Right renal cortex interstitium (tissue), 3 donors: ENCODE data around the gene ETDB. TPM values are rescaled to one million over a fixed set of nuclear protein-coding genes. Genes with fewer than 3 reads are reported as not detected.

Source experiments
- polyA plus RNA-seq, 3 donors: library from polyadenylated mRNA; unstranded; fragments of 120-200 nt; gene quantifications; one replicate each; pipeline ENCODE4 v1.2.1, GENCODE V29; 2013; ENCODE audit not compliant: insufficient read length in 3 of 3

The ETDB gene
- polyA plus RNA-seq, 3 donors = not detected

Other genes with a start within 250 kb of the ETDB start
- gene MOSPD1, start 205.3 kb downstream of the ETDB start, polyA plus RNA-seq = 10 to 100 TPM; 23.7 to 26.5 (median 24.5) TPM
- 10 to 100 TPM in 2 of 3 donors, 1 to 10 TPM in 1; 9.8 to 11.5 (median 11.3) TPM for gene SMIM10, start 129.5 kb downstream of the ETDB start, polyA plus RNA-seq
- gene RTL8B, start 98.0 kb downstream of the ETDB start, polyA plus RNA-seq = 10 to 100 TPM; 22.1 to 25.3 (median 23.7) TPM
- gene RTL8C, start 88.2 kb downstream of the ETDB start, polyA plus RNA-seq = 100 to 1,000 TPM; 153 to 169 (median 158) TPM
- 10 to 100 TPM; 83.5 to 98.8 (median 85.0) TPM for gene RTL8A, start 68.4 kb downstream of the ETDB start, polyA plus RNA-seq
- 1 to 10 TPM; 6.7 to 7.5 (median 6.9) TPM for gene SMIM10L2B, start 21.8 kb downstream of the ETDB start, polyA plus RNA-seq
- gene CT55, start 50.9 kb upstream of the ETDB start, polyA plus RNA-seq = under 1 TPM; 0.20 to 0.29 (median 0.29) TPM
- gene ETDA, start 131.5 kb upstream of the ETDB start, polyA plus RNA-seq = not detected
- gene ETDC, start 189.0 kb upstream of the ETDB start, polyA plus RNA-seq = not detected
- gene ZNF75D, start 223.6 kb upstream of the ETDB start, polyA plus RNA-seq = 10 to 100 TPM; 18.6 to 22.9 (median 18.8) TPM
- gene ZNF449, start 224.3 kb upstream of the ETDB start, polyA plus RNA-seq = 10 to 100 TPM; 12.5 to 15.4 (median 14.4) TPM